SHP77 (cell line): ENCODE measurements around the gene MYRIP.

Experiments used
- DNase-seq, 2 experiments: peaks; one replicate each; lab custom pipeline; 2025; lab: John Stamatoyannopoulos, UW

The MYRIP gene

DNA sequence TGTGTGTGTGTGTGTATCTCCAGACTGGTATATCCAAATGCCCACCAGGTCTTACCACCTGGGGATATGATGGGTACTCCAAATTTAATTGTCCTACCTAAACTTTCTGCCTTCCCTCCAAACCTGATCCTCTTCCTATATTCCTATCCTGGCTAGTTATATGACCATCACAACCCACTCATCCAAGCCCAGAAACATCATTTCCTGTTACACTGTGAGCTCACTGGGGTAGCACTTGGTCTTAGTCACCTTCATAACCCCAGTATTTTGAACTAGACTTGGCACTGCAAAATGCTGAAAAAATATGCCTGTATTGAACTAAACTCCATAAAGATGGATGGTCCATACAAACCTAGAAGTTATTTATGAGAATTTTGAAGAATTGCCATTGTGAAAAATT, 321.3 kb downstream of the MYRIP start:
- DNase-seq = no peak

DNA sequence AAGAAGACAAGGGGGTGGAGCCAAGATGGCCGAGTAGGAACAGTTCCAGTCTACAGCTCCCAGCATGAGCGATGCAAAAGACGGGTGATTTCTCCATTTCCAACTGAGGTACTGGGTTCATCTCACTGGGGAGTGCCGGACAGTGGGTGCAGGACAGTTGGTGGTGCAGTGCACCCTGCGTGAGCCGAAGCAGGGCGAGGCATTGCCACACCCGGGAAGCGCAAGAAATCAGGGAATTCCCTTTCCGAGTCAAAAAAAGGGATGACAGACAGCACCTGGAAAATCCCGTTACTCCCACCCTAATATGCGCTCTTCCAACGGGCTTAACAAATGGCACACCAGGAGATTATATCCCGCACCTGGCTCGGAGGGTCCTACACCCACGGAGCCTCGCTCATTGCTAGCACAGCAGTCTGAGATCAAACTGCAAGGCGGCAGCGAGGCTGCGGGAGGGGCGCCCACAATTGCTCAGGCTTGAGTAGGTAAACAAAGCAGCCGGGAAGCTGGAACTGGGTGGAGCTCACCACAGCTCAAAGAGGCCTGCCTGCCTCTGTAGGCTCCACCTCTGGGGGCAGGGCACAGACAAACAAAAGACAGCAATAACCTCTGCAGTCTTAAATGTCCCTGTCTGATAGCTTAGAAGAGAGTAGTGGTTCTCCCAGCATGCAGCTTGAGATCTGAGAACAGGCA, 324.6 kb downstream of the MYRIP start:
- DNase-seq = peak in 1 of 2 experiments; percentile 18

DNA sequence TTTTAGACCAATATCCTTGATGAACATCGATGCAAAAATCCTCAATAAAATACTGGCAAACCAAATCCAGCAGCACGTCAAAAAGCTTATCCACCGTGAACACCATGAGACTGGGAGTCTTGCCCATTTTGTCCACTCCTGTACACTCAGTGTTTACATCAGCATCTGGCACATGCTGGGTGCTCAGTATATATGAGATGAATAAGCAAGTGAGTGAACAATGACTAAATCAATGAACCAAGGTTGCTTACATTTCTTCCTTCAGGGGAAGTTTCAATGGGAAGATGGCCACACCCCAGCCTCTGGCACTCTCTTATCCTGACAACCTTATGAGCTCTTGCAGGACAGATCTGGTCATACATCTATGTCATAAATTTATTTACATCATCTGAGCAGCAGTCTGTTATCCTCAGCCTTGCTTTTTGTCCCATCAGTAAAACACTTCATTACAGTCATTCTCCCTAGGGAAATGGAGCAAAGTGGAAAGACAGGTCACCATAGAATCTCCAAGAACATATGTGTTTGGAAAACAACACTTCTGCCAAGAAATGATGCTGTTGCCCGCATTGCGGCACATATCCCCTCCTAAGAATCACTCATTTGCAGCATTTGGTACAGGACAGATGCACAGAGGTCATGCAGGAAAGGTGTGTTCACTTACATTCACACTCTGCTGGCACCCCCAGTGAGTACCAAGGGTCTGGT, 328.3 kb downstream of the MYRIP start:
- no peak for DNase-seq

DNA sequence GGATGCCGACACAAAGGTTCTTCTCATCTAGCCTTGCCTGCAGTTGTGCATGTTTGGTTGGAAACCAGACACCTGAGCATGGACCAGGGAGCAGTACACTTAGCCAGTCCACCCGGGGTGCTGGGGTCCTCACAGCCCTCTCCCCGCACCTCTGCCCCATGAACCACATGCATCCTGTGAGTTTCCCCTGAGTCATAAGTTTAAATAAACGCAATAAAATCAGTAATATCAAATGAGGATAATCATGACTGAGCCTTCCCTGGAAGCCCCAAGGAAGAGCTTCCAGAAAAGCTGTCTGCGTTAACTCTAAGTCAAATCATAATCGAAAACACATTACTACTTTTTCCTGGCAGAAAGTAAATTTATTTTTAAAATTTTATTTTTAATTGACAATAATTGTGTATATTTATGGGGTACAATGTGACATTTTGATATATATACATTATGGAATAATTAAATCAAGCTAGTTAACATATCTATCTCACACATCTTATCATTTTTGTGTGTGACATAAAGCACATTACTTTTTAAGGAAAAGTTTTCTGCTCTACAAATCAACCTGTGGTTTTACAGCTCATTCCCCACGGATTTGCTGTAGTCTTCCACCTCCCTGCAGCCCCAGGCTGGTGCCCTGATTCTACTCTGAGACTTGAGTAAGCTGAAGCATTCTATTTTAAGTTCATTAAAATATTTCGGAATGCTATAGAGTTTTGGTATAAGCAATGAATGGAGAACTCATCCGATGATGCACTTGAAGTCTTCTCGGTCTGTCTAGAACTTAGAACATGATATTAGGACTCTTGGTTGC, 334.1 kb downstream of the MYRIP start:
- DNase-seq = no peak

DNA sequence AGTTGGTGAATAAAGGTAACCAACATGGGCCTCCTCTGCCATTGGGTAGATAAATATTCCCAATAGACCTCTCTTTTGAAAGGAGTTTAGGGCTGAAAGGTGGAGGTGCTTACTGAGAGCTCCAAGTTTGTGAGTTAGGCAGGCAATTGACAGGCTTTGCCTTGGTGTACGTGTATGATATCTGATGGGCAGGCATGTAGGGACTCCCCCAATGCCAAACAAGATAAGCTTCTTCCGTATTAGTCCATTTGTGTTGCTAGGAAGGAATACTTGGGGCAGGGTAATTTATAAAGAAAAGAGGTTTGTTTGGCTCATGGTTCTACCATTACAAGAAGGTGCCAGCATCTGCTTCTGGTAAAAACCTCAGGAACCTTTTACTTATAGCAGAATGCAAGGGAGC, 339.4 kb downstream of the MYRIP start:
- no peak for DNase-seq

DNA sequence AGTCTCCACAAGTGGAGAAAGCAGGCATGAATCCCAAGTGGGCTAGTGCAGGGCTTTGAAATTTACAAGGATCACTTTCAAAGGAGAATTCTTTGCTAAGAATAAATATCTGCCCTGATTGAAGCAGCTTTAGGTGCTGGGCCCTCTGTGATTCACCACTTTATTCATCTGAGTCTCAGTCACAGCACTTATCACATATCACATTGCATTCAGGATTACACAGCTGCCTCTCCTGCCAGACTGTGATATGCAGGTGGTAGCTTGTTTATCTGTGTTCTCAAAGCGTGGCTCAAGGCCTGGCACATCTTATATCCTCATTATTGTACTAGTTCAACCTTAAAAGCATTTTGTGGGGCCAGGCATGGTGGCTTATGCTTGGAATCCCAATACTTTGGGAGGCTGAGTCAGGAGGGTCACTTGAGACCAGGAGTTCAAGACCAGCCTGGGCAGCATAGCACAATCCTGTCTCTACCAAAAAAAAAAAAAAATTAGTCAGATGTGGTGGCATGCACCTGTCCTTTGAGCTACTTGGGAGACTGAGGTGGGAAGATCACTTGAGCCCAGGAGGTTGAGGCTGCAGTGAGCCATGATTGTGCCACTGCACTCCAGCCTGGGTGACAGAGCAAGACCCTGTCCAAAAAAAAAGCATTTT, 343.2 kb downstream of the MYRIP start:
- DNase-seq = peak; percentile 84 to 85

DNA sequence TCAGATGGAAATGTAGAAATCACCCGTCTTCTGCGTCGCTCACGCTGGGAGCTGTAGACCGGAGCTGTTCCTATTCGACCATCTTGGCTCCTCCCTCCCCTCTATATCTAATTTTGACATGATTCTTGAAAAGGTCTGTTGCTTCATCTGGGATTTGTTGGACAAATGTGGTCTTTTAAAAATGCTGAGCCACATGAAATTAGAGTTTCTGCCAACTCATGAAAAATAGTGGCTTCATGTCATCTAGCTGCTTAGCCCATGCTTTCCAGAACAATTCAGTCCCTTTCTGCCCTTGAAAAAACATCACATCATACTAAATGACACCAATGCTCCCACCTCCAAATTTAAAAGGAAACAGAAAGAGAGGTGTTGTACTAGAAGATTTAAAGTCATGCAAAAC, 351.5 kb downstream of the MYRIP start:
- DNase-seq = no peak

DNA sequence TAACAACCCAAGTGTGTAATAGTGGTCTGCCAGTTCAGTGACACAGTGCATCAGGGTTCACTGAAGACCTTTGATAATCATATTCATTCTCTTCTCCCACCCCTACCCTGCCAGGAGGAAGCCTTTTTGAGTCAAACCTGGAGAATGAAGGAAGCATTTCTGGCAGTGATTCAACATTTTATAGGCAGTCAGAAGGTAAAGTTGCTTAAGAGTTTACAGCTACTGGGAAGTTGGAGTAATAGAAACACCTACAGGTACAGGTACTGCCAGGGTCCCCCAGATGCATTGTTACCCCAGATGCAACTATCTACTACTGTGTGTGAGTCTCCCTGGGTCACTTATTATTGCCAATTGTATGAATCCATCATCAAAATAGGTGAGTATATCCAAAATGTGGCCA, 353.2 kb downstream of the MYRIP start:
- DNase-seq = no peak

DNA sequence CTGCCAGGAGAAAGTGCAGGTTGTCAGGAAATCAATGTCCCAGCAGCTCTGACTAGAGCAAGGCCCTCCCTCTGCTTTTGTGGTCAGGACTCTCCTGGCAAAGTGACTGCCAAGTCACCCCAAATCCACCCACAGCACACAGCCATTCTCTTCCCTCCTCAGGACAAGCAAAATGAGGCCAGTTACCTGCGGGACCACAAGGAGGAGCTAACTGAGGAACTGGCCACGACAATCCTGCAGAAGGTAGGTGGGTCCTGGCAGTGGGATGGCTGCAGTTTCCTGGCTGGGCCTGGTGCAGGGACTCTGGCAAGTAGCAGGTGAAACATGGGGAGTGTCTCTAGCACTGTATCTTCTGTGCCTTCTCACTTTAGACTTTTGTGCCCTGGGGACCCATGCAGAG, 357.6 kb downstream of the MYRIP start:
- DNase-seq = no peak

DNA sequence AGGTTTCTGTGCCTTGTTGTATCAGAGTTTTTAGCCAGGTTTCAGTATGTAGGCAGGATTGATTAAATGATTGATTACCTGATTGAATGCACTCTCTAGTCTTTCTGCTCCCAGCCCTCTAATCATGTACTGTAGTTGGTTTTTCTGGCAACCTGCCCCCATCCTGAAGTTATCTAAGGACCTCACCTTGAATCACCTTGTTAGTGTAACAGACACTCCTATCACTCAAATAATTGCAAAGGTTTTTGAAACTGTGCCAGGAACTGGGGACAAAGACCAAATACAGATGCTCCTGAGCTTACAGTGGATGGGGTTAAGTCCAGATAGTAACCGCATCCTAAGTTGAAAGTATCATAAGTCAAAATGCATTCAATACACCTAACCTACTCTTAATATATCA, 358.5 kb downstream of the MYRIP start:
- no peak for DNase-seq

DNA sequence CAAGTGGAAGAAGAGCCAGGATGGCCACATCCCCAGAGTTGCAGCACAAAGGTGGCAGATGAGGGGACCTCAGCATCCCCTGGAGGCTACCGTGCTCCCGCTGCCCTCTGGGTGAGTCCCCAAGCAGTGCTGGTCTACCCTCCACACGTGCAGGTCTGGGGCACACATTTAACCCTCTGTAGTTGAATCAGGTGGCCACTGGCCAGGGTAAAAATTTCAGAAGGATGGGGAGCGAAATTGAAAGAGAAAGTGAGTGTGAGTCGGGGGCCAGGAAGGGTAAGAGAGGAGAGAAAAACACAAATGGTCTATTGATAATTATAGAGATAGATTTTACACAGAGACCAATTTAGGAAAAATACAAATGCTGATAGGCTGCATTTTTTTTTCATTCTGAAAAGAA, 360.6 kb downstream of the MYRIP start:
- no peak for DNase-seq

DNA sequence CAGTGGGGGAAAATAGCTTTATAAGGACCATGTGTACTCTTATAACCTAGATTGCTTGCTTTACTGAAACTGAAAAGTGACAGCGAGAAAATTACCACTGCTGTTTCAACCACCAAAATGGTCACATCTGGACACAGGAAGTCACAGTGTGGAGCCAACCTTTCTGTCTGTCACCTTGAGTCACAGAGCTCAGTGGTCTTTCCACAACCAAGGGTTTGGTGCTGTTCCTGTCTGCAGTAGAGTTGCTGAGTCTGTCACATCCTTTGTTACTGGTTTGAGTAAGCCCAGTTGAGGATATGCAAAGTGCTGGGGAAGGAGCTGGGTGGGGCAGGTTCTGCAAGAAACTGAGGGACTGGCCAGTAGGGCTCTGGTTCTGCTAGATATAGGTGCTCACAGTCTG, 361.0 kb downstream of the MYRIP start:
- no peak for DNase-seq

DNA sequence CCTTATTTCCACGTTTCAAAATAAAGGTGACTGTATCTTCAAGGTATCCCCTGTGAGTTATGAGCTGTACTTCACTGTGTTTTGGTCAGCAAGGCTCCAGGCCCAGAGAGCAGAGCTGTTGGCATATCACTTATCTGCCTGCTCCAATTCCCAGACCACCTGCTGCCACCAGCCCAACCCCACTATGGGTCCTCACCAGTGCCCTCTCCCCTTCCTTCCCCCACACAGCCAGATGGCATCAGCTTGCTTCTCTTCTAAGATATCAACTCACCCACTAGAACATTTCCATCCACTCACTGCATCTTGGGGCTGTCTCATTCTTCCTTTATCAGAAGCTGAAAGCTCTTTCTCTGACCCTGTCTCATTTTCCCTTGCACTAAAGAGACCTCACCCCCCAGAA, 363.2 kb downstream of the MYRIP start:
- no peak for DNase-seq

DNA sequence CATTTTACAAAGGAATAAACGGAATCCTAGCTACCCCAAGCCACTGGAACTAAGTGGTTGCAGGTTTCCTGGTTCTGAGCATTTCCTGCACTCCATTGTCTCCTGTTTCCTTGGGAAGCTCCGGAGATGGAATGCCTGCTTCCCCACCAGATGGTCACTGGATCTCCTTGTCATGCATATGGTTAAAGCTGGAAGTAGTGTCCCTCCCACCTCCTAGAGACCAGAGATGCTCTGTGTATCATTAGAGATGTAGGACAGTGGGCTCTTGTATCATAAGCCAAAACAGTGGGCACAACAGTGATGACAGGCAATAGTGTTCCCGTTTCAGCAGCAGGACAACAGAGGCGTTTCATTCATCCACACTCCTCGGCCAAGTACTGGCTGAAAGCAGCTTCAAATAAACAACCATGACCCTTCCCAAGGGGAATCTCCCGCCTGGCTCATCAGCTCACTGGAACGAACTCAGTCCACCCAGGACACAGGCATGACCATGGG, 363.9 kb downstream of the MYRIP start:
- no peak for DNase-seq

DNA sequence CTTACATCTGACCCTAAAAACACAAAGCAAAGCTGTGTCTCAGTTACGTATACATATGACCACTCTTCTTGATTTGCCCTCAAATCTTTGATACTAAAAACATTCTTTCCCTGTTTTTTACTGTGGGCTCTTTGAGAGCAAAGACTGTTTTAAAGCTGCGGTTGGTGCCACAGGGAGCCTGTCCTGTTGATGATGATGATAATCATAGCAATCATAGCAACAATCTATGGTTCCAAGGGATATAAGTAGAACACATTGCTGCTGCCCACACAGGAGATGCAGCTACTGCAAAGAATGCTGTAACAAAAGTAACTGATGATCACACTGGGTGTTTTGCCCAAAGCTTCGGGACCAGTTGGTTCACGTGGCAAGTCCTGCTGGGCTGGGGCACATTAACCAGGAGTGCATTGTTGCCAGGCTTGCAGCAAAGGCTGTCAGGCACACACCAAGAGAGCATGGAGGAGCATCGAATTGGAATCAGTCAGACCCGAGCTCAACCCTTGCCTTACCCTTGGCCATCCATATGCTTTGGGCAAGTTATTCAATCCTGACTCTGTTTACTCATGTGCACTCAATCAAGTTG, 368.7 kb downstream of the MYRIP start:
- no peak for DNase-seq

DNA sequence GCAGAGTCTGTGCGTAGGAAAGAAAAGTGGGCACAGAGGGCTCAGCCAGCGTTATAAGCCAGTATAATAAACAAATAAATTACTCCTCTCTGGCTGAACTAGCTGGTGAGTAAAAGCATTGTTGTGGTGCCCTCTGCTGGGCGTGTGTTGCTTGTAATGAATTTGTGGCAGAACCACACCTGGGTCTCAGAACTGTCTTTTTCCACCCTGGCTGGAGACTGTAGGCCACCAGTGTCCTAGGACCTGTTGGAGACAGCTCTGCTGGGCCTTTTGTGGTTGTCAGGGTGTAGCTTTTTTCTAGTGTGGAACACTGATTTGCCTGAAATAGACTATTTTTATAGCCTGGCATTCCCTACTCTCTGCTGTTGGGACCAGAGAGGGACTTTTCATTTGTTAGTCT, 369.6 kb downstream of the MYRIP start:
- peak; percentile 47 to 59 for DNase-seq

DNA sequence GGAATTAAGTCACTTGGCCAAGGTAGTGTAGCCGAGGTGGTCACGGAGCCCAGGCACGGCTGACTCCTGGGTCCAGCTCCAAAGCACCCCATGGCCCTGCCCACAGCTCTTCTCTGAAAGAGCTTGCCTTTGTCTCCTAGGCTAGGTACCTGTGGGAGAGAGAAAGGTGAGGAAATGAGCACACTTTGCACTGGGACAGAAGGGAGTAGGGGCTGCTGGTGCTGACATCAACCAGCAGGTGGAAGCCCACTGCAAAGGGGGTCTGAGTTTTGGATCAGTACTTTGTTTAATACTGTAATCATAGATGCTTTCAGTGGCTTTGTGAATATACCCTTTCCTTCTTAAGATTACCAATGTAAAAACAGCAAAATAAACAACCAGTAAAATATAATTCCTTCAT, 371.8 kb downstream of the MYRIP start:
- DNase-seq = no peak

DNA sequence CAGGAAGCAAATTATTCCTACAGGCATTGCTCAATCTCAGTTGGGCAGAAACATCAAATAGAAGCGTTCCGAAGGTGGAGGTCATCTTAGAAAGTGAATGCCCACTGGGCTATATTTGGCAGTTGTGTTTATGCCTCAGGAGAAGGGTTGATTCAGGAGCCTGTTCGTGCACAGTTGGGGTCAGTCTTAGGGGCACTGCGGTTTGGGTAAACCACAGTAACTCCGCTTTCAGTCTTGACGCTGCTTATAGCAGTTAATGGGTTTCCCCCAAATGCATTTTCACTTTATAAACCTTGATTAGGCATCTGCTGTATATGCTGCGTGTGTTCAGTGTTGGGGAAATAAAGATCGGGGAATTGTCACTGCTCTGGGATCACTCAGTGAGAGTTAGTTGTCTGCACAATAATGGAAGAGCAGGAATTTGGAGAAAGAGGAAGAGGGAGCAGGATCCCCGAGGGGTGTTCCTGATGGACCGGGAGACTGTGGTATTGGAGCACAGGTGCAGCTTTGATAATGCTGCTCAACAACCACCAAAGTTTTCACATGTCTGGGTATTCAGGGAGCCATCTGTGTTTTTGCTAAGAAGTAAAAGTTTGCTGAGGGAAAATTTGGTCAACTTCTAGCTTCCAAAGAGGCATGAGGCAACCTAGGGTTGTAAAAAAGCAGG, 375.8 kb downstream of the MYRIP start:
- DNase-seq = no peak

DNA sequence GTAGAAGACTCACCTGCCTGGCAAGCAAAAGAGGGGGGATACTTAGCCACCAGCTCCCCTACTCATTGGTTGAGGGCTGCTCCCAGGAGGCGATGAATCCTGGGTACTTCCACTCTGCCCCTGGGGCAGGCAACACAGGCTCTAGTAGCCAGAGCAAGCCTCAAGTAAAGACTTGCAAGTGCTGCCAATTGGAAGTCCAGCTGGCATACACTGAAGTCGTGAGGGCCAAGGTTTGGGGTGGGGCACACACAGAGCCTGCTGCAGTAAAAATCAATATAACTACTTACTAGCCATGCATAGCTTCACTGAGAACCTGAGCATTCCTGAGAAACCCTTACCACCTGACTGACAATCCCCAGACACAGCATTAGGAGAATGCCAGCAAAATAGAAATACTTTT, 377.1 kb downstream of the MYRIP start:
- no peak for DNase-seq

DNA sequence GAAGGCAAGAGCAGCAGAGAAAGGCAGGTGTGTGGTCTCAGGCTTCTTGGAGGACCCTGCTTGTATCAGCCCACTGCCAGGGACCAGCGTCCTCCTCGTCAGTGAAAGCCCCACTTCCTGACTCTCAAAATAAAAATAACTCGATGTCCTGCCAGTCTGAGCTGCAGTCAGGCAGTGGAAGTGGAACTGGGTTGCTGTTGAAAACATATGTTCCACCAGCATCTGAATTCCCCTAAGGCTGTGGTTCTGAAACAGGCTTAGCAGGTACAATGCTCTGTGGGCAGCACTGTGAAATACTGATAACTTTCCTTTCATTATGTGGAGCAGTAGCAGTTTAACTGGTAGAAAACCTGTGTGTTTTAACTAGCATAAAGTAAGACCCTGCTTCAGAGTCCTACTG, 378.5 kb downstream of the MYRIP start:
- DNase-seq = no peak

DNA sequence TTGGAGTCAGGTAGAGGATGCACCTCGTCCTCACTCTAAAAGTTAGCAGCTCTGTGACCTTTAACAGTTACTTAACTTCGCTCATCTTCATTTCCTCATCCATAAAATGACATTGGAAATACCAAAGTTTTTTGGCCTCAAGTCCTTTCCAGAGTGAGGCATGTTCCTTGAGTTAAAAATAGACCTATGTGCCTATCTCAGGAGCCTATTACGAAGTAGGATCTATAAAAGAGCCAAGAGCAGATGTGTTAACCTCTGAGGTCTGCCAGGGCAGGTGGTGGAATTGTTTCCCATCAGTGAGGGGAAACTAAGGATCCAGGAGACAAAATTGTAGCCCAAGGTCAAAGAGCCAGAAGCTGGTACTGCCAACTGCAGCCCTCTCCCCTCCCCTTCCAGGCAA, 379.7 kb downstream of the MYRIP start:
- no peak for DNase-seq
